Erythroblast (primary cell): ENCODE data around the gene TCF19.

ENCODE experiments used
- DNase-seq, 2 experiments: peaks; one replicate each; lab custom pipeline; 2025; lab: John Stamatoyannopoulos, UW
- GATA1 ChIP-seq: IDR thresholded peaks from 2 replicates; pipeline ENCODE4 v1.6.1; 2011; ENCODE audit warnings: low read depth, mild to moderate bottlenecking, control low read depth, low read length, moderate library complexity
- POLR2A ChIP-seq: IDR thresholded peaks from 2 replicates; pipeline ENCODE4 v1.6.1; 2011; ENCODE audit warnings: mild to moderate bottlenecking, low read length

TCF19 gene

DNA sequence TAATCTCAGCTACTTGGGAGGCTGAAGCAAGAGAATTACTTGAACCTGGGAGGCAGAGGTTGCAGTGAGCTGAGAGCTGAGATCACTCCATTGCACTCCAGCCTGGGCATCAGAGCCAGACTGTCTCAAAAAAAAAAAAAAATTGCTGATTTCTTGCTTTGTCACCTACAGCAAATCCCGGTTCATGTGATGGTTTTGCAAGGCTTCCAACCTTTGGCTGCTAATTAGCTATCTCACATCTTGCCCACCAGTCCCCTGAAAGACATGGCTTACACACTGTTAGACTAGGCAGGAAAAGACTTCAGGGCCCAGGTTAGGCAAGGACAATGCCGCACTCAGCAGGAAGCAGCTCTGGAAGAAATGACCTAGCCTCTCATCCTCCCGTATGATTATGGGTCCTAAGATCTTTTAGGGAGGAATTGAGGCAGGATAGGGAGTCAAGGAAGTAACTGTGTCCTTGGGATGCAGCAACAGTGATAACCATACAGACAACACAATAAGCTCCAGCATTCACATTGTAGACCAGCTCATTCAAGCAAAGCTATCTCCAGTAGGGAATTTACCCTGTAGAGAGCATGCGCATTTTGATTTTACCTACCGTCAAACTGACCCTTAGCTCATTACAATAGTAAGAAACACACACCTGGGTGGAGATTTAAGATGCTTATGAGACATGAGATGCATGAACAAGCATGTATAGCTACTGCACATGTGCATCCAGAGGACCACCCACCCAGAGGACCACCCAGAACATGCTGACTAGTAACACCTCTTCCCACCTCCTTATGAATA, 52.5 kb downstream of the TCF19 start:
- DNase-seq, result no peak
- TF ChIP-seq POLR2A, result no peak
- no peak for TF ChIP-seq GATA1
